ENCODE data around the gene SPEG.

DNA sequence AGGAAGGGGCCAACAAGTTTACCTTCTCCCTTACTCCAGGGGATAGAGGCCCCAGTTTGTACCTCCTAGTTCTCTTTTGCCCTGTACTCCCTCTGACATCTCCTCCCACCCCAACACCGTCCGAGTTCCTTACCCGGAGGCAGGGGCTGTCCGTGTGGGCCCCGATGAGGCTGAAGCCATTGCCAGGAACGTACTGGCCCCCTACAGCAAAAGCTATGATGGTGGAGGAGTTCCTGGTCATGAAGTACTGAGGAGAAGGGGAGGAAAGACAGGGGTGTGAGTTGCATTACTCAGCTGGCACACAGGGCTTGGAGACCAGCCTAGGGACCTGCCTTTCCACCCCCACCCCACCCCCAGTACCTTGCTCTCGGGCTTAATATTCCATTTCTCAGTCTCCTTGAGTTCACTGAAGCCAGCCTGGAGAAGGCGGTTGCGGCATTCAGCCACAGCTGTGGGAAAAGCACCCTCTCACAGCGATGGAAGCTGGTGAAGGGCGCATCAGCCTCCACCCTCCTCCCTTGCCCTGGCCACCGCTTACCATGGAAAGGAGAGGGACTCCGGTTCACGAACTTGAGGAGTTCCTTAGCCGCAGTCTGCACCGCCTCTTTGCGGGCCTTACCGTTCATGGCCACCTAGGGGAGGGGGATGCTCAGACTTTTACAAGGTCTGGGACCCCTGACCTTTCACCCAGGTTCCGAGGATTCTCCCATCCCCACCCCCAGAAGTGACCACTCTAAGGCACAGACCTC lies 47.9 kb upstream of the SPEG start:
- TF ChIP-seq TEAD4 (IDR thresholded peaks at IDR 0.05): no peak
- TF ChIP-seq CEBPB (IDR thresholded peaks at IDR 0.05): no peak
- TF ChIP-seq, protein P1, sequence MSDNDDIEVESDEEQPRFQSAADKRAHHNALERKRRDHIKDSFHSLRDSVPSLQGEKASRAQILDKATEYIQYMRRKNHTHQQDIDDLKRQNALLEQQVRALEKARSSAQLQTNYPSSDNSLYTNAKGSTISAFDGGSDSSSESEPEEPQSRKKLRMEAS (IDR thresholded peaks at IDR 0.05): no peak; the same call in 1 of the 2 replicates
- no peak for TF ChIP-seq RAD21 (IDR thresholded peaks at IDR 0.05; ENCODE audit: low read depth)
- TF ChIP-seq CREB1 (IDR thresholded peaks at IDR 0.05; ENCODE audit: low read depth): no peak
- no peak for TF ChIP-seq EP300 (IDR thresholded peaks at IDR 0.05; ENCODE audit: borderline replicate concordance)
- TF ChIP-seq FOXM1 (IDR thresholded peaks at IDR 0.05; ENCODE audit: borderline replicate concordance, low read depth): no peak
- no peak for TF ChIP-seq NFIC (IDR thresholded peaks at IDR 0.05)
- TF ChIP-seq REST (IDR thresholded peaks at IDR 0.05; ENCODE audit: low read depth): no peak
- TF ChIP-seq TAF1 (IDR thresholded peaks at IDR 0.05; ENCODE audit: low read depth): no peak
- TF ChIP-seq ZBTB7A (IDR thresholded peaks at IDR 0.05; ENCODE audit: low read depth): no peak
- TF ChIP-seq USF1 (IDR thresholded peaks at IDR 0.05): no peak
- no peak for TF ChIP-seq YY1 (IDR thresholded peaks at IDR 0.05; ENCODE audit: low read depth)
- no peak for TF ChIP-seq TCF12 (IDR thresholded peaks at IDR 0.05; ENCODE audit: low read depth)
